ENCODE data around the gene FXYD7. TPM values are rescaled to one million over a fixed set of nuclear protein-coding genes. Genes with fewer than 3 reads are reported as not detected.

FXYD7 gene
- total and polyA plus RNA-seq, 9 donors, result 0.30 to 2.8 (median 0.80) TPM; not detected in 2

DNA sequence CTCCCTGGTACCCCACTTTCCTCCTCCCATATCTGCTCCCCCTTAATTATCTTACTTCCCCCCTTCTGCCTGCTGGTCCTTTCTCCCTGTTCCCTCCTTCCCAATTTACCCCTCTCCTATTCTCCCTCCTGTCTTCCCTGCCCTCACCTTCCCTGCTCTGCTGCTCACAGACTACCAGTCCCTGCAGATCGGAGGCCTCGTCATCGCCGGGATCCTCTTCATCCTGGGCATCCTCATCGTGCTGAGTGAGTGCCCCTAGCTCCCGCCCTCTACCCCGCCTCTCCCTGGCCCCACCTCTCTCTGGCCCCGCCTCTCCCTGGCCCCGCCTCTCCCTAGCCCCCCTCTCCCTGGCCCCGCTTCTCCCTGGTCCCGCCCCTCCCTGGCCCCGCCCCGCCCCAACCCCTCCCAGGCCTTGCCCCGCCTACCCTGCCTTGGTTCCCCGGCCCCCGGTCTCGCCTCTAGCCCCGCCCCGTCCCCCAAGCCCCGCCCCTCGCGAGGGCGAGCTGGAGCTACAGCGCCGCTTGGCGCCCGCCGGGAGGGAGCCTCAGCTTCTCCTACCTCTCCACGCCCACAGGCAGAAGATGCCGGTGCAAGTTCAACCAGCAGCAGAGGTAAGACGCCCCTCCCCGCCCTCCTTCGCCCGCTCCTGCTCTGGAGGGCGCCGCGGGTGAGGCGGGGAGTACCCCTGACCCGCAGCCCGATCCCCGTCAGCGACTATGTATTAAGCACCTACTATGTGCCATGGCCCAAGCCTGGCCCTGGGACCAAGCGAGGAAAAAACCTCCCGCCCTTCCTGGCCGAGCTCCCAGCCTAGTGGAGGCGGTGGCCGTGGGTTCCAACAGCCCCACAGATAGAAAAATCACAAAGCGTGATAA lies 1.9 kb upstream of the FXYD7 start:
- Histone ChIP-seq H3K27ac (peak overlapping the region; percentile 62 to 95), H3K36me3 (no peaks in the 10 kb centered on the region), H3K4me3 (peak overlapping the region; percentile 52), H3K4me1 (ENCODE audit: insufficient read depth) (peaks cover 12% of the 10 kb centered on the region), H3K9me3 (no peaks in the 10 kb centered on the region), H3K27me3 (no peaks in the 10 kb centered on the region)
- peak; percentile 85 to 97 (median 93) for DNase-seq
- 5 to 9% (median 8%) methylated on average over 48 of the region's 48 CpGs for WGBS, 3 donors
- TF ChIP-seq EP300 (IDR thresholded peaks at IDR 0.05), result no peak
- TF ChIP-seq CTCF (IDR thresholded peaks at IDR 0.05), result peak in 2 of 3 donors; percentile 23 to 30
- TF ChIP-seq POLR2A (IDR thresholded peaks at IDR 0.05), result peak; percentile 81
- intact Hi-C loops (cut with DNase I), result loop anchor here in 2 of 4 donors (5.0 kb wide), 1 partner anchor 126 kb away; the partner anchor contains the start of gene USF2 (in 2 of the 2)

GRCh38 chr19:35141837-35142605 lies 1.0 kb upstream of the FXYD7 start:
- peak in 4 of 5 donors; percentile 51 to 73 (median 58) for DNase-seq
- Histone ChIP-seq H3K27me3 (no peaks in the 10 kb centered on the region), H3K9me3 (no peaks in the 10 kb centered on the region), H3K4me3 (no peak overlapping the region), H3K36me3 (no peaks in the 10 kb centered on the region), H3K4me1 (ENCODE audit: insufficient read depth) (peaks cover 12% of the 10 kb centered on the region), H3K27ac (peak overlapping the region in 1 of 2 donors; percentile 38)
- intact Hi-C loops (cut with DNase I), result loop anchor here in 2 of 4 donors (5.0 kb wide), 1 partner anchor 125 kb away; the partner anchor contains the start of gene USF2 (in 2 of the 2)
- WGBS, 3 donors, result 25 to 38% (median 35%) methylated on average over 21 of the region's 21 CpGs
- TF ChIP-seq CTCF (IDR thresholded peaks at IDR 0.05), result no peak
- TF ChIP-seq EP300 (IDR thresholded peaks at IDR 0.05), result no peak
- no peak for TF ChIP-seq POLR2A (IDR thresholded peaks at IDR 0.05)

GRCh38 chr19:35142606-35143230 lies 337 bp upstream of the FXYD7 start:
- H3K27me3 ChIP-seq, result no peaks in the 10 kb centered on the region
- intact Hi-C loops (cut with DNase I), result loop anchor here in 2 of 4 donors (5.0 kb wide), 1 partner anchor 125 kb away; the partner anchor contains the start of gene USF2 (in 2 of the 2)

More at GRCh38 chr19:35142606-35143230, 337 bp upstream of the FXYD7 start:
- peak overlapping the region in 1 of 2 donors; percentile 38 for H3K27ac ChIP-seq
- no peaks in the 10 kb centered on the region for H3K9me3 ChIP-seq
- H3K4me1 ChIP-seq (ENCODE audit: insufficient read depth), result peaks cover 12% of the 10 kb centered on the region
- WGBS, 3 donors, result 2 to 13% (median 6%) methylated on average over 28 to 45 of the region's 46 CpGs
- no peaks in the 10 kb centered on the region for H3K36me3 ChIP-seq
- H3K4me3 ChIP-seq, result no peak overlapping the region
- DNase-seq, result peak in 4 of 5 donors; percentile 66 to 77 (median 72)
- TF ChIP-seq POLR2A (IDR thresholded peaks at IDR 0.05), result no peak
- TF ChIP-seq EP300 (IDR thresholded peaks at IDR 0.05), result no peak
- TF ChIP-seq CTCF (IDR thresholded peaks at IDR 0.05), result no peak
